IPS-11a (cell line): ENCODE measurements around the gene PRKCA.
"Not testable (repeated sequence)": the region's sequence is repeated elsewhere in the genome, so short reads cannot be mapped to it uniquely, and the experiment has no call there.

Experiments
- H3K4me3 ChIP-seq: one replicate; pipeline ENCODE4 v1.5.1; 2013; ENCODE audit warnings: low read depth, low read length, control low read depth

Gene PRKCA

DNA sequence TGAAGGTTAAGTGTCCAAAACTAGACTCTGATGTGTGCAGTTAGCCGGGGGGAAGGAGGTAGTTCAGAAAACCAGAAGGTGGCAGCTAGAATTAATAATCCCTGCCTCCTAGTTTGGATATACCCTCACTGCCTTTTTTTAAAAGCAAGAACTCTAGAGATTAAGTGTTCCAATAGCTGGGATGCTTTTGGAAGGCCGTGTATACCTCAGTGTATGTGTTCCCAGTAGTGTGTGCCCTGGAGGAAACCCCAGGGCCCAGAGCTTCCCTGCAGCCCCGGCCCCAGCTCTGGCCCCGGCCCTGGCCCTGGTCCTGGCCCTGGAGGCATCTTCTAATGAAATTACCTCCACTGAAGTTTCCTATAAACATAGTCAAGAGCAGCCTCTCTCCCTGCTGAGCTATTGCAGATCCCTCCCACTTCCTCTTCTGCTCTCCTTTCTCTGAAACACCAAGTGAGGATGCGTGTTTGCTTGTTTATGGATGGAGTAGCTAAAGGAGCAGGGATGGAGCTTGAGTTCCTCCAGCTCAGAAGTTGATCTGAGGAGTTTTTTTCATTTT, 130.7 kb downstream of the PRKCA start:
- H3K4me3 ChIP-seq = no peak overlapping the region

DNA sequence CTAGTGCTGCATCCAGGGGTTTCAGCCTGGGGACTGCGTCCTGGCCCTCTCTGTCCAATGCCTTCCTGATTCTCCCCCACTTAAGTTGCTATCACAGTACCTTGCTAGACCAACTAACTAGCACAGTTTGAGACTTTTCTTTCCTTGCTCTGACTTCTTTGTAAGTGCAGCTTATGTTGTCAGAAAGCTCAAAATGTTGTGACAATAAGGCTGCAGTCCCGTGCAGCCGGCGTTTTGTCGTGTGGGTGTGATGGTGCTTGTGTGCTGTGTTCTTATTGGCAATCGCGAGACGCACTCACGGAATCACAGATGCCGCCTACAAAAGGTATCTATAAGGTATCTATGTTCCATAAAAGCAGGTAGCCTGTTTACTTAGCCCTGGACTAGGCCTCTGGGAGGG, 132.8 kb downstream of the PRKCA start:
- H3K4me3 ChIP-seq = no peak overlapping the region

DNA sequence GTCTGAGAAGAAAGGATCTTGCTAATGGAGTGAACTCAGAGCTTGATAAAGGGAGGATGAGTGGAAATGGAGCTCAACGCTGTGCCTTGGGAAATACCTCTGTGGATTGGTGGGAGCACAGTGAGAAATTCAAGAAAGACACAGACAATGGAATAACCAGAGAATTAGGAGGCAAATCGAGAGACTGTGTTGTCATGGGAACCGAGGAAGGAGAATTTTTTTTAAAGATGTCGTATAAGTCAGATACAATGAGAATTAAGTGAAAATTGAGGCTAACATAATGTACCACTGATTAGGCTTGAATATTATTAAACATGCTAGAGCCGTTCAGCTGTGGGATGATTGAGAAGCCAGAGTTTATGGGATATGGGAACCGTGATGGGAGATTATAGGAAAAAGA, 134.2 kb downstream of the PRKCA start:
- H3K4me3 ChIP-seq = no peak overlapping the region

DNA sequence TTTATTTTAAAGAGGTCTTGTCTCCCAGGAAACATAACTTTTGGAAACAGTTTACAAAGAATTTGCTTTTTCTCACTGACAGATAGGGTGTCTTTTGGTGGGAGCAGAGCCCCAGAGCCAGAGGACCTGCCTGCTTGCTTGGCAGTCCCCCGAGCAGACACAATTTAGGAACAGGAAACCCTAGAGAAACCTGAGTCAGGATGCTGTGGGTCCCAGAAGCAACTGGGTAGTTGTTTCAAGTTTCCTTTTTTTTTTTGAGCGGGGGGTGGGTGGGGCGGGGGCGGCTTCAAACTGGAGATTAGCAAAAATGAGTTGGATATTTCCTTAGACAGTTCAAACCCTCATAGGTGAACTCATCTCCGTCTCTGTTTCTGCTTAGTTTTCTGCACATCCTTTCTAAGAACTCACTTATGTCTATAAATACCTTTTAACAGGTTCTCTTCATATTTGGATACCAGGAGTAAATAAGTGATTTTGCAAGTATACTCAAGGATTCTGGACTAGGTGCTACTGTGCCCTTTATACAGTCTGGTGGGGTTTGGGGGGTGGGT, 135.1 kb downstream of the PRKCA start:
- H3K4me3 ChIP-seq = no peak overlapping the region

DNA sequence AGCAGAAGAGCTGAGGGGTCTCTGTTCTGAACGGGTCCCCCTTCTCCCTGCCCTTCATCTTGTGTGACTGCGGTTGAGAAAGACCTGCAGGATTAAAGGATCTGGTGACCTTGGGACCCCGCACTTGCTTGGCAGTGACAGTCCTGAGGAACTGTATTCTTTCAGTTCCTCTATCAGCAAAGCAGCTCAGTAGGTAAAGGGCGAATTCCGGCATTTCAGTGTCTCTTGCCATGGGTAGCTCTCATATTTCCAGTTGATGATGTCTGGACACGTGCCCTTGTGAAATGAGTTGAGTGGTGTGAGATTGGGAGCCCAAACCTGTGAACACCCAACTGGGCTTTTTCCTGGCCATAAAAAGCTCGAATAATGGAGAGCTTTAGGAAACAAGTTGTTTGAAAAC, 135.7 kb downstream of the PRKCA start:
- H3K4me3 ChIP-seq = no peak overlapping the region

DNA sequence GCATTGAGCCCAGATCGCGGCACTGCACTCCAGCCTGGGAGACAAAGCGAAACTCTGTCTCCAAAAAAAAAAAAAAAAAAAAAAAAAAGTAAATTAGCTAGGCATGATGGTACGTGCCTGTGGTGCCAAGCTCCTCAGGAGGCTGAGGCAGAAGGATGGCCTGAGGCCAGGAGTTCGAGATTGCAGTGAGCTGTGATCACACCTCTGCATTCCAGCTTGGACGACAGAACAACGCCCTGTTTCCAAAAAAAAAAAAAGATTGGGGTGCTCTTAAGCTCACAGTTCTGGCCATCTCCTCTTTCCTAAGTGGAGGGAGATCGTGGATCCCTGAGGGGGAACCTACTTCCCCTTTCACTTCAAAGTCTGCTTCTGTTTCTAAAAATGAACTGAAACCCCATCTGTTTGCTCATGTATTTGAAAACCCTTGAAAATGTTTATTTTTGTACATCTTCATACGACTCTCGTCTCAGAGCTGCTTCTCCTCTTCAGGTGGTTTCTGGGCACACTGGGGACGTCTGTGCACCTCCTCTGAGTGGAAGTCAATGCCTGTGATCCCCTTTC, 138.8 kb downstream of the PRKCA start:
- H3K4me3 ChIP-seq = no peak overlapping the region

DNA sequence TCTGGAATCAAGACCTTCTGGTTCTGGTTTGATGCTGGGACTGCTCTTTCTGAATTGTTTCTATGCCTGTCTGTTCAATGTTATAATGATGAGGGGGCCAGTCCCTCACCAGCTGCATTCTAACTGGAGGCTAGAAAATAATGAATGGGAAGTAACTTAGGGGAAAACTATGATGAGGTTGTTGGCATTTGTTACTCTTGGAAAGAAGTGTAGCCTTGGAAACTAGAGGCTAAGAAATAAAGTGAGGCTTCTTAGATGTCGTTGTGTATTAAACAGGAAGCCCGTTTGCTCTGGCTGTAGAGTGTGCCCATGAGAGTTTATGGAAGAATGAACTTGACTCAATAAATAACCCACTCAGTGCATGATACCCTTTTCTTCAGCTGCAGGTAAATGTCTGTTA, 140.8 kb downstream of the PRKCA start:
- H3K4me3 ChIP-seq = no peak overlapping the region

DNA sequence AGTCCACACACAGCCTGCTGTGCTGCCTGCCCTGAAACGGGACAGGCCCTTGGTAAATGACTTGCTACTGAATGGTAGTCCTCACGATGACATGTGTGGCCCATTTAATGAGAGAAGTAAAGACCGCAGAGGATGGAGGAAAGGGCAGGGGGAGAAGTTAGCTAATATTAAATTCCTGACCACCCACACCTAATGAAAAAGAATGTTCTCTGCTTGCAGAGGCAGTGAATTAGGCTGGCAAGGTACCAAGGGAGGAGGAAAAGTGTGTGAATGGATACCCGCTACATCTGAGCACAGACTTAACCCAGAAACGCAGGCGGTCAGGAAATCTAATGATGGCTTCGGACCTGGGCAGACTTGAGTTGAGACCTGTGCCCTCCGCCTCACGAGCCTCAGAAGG, 141.2 kb downstream of the PRKCA start:
- no peak overlapping the region for H3K4me3 ChIP-seq

DNA sequence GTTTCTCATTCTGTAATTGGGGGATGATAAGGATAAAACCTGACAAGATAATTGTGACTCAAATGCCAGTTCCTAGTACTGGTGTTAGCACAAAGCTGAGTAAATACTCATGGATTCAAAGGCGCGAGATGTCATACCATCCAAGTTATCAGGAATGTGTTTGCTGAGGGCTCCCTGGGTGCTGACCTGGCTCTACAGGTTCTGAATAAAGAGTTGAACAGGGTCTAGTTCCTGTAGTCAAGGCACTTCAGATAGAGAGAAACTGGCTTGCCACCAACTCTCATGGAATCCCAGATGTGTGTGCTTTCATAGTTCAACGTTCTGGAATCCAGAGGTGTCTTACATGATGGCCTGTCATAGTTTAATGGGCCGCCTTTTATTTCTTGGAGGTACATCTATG, 141.6 kb downstream of the PRKCA start:
- H3K4me3 ChIP-seq = no peak overlapping the region

DNA sequence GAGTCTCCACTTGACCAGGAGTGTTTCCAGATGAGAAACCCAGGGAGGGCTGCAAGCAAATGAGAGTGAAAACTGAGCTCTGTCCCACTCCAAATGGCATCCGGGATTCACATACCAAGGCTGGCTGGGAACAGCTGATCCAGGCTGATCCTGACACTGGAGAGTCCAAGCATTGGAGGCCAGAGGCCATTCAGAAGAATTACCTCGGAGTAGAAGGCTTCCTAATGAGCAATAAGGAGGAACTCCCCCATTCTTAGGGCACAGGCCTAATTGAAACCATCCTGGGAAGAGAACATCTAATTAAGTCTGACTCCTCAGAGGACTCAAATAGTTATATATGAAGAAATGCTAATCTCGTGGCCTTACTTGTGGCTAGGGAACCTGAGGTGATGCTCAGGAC, 142.8 kb downstream of the PRKCA start:
- H3K4me3 ChIP-seq = no peak overlapping the region

DNA sequence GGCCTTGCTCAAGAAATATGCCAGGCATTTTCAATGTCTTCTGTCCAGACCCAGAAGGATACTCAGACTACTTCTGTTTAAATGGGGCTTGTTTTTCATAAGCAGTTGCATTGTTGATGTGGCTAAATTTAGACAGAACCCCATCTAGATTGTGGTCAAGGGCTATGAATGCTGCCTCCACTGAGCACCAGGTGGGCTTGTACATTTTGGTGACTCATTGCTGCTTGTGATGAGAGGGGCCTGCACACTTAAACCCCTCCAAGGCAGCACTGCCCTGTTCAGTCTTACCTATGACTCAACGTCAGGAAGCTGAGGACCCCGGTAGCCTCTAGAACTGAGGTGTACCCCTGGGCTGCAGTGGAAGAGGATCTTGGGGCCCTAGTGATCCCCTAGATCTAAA, 144.0 kb downstream of the PRKCA start:
- H3K4me3 ChIP-seq = no peak overlapping the region

DNA sequence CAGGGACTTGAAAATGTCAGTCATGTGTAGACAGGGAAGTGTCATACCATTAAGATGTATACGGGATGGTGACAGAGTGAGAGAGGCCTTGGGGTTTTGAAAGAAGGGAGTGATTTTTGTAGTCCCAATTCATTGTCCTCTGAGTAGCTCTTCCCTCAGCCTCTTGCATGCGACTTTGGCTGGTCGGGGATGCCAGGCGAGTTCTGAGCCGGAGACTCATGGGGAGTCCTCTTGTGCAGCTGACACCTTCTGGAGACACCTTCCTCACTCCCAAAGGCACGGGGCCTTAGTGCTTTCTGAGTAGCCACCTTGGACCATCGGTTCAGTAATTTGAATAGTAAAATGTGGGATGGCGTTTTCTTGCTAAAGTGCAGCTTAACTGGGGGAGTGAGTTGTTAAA, 144.7 kb downstream of the PRKCA start:
- H3K4me3 ChIP-seq = no peak overlapping the region

DNA sequence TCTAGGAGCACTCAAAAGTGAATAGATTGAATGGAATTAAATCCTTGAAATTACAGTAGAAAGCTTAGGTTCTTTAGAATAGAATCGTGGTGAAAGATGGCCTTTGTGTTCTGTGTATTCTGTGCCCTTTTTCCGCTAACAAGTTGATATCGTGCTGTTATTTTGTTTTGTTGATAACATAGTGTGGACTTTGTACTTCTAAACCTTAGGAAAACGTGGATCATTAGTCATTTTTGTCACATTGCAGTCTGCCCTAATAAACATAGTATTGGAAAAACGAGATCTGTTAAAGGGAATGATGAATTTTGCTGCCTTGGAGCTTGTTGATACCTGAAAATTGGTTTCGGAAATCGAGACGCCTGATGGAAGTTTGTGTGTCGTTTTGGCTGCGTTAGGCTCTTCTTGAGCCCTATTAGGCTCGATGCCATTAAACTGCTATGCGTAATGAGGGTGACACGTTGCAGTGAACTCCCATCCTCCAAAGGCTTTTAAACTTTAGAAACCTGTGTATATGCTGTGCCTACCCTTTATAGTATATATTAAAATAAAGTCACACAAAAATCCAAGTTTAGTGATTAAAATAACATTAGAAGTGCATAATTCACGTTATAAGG, 145.7 kb downstream of the PRKCA start:
- no peak overlapping the region for H3K4me3 ChIP-seq

DNA sequence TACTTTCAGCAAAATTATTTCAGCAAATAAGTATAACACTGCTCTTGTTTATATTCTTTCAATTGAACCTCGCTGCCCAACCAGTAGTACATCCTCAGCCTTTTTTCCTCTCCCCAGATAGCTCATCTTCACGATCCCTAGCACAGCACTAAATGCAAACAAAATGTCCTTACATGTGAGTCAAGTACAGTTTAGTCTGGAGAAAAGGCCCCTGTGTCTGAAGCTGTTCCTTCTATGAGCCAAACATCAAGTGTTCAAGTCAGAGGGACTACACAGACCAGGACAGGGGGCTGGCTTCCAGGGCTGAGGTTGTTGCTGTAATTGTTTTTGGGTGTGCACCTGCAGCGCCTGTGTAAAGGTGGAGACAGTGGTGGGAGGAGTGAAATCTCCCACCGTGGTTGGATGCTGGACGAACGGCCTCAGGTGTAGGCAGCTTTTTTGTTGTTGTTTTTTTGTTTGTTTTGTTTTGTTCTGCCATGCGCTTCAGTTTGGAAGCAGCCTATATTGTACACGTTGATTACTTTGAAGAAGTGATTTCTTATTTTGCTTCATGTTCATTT, 147.1 kb downstream of the PRKCA start:
- no peak overlapping the region for H3K4me3 ChIP-seq

DNA sequence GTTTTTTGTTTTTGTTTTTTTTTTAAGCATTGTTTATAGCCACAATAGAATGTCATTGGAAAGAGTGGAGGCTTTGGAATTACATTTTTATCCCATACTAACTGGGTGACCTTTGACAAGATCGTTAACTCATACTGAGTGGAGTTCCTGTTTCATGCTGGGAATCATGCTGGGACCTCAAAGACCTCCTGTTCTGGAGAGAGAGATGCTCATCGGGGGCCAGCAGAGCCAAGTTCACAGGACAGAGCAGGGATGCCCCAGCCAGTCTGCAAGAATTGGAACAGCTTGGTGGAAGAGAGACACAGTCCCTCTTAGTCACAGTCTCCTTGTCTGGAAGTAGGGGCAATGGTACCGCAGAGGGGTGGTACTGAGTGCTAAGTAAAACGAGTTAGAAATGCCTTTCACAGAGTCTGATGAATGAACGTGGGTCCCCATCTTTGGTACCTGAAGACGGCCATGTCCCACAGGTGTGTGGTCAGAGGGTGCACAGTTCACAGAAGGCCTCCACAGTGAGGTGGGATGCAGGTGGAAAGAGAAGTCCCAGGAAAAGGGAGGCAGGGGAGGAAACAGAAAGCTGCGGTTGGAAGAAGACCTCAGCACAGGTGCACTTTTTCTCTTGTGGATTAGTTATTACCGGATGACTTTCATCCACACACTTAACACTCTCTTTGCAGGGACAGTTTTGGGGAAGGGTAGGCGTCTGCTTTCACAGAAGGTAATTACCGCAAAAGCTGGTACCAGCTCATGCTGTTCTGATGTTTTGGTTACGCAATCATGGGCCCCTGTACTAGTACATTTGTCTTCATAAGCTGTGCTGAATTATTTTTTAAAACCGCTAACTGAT, 147.8 kb downstream of the PRKCA start:
- H3K4me3 ChIP-seq = no peak overlapping the region

DNA sequence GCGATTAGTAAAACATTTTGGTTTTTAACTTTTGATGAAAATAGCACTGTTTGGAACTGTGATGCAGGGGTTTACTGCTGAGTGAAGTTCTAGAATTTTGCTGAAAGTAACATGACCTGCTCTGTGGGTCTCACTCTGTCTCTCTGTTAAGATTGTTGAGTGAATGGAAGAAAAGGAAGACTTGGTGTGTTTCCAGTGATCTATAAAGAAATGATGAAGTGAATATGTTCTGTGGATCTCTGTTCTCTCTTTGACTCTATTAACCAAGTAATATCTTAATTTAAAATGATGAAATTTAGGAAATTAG, 148.4 kb downstream of the PRKCA start:
- H3K4me3 ChIP-seq = no peak overlapping the region

DNA sequence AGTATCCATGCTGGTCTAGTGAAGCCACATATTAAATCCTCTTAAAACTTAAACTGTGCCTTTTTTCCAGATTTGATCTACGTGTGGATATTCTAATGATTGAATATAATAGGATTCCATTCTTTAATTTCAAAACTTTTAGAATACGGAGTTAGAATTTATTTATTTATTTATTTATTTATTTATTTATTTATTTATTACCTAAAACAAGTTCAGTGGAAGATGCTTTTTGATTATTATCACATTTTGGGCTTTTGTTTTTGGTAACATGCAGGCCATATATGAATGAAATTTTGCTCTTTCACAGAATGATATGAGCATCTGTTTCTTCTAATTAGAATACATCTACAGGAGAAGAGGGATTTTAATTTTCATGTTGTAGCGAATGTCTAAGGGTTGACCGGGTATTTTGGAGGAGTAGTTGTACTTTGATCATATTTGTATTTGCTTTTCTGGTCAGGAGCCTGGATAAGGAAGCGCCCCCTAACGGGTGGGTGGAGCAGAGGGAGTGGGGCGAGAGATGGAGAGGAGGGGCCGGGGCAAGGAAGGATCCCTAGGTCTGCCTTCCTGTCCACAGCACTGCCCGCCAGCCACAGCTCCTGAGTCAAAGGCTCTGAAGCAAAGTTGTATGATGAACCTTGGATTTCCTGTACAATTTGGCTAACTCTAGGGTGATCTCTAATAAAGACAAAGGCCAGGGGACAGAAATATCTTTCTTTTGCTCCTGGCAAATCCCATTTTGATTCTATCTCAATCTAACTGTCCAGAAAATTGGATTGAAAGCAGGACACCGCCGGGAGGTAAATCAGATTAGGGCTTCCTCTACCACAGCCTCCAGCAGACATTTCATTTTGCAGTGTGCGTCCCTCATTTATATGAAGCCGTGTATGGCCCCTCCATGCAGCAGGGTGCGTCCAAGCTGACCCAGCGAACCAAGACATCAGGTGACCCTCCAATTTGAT, 149.1 kb downstream of the PRKCA start:
- no peak overlapping the region for H3K4me3 ChIP-seq

DNA sequence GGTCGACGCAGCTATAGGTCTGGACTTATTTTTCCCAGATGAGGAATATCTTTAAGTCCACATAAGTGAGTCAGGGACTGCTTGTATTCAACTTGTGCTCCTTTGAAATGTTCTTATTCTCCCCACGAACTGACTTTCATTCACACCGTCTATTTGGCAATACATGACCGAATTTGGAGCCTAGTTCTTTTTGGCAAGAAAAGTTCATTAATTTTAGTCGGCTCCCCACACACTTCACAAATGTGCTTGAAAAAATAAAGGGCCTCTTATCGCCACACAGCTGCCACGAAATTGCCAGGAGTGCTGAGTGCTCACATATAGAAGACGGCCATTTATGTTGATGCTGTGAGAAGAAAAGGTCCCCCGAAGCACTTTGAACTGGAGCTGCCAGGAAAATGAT, 152.6 kb downstream of the PRKCA start:
- no peak overlapping the region for H3K4me3 ChIP-seq

DNA sequence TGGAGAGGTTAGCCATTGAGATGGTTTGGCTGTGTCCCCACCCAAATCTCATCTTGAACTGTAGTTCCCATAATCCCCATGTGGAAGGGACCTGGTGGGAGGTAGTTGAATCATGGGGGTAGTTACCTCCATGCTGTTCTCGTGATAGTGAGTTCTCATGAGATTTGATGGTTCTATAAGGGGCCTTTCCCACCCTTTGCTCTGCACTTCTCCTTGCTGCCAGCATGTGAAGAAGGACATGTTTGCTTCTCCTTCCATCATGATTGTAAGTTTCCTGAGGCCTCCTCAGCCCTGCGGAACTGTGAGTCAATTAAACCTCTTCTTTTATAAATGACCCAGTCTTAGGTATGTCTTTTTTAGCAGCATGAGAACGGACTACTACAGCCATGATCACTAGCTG, 155.1 kb downstream of the PRKCA start:
- H3K4me3 ChIP-seq = not testable (repeated sequence)

DNA sequence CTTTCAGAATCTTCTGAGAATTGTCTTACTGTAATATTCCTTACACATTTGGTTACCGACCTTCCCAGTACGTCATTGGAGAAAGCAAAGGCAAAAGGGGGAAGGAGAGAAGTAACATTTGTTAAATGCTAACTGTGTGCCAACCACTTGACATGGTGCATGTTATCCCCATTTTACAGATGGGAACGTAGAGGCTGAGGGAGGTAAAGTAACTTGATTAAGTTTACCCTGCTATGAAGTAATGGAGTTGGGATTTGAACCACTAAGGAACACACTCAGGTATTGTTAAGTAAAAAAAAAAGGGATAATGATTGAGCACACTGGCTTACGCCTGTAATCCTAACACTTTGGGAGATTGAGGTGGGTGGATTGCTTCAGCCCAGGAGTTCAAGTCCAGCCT, 156.4 kb downstream of the PRKCA start:
- H3K4me3 ChIP-seq = no peak overlapping the region
